Peyer's patch (tissue), 4 donors: ENCODE measurements around the gene OR6B2.

ENCODE experiments used
- POLR2A ChIP-seq, 2 donors: fragments of 450-650 bp; IDR thresholded peaks; one replicate each; pipeline ENCODE4 v1.5.1; 2017; ENCODE audit warnings: antibody characterized with exemption in 2 of 2, mild to moderate bottlenecking in 2 of 2, moderate library complexity in 2 of 2
- TF ChIP-seq, protein P1 (sequence below), 6 experiments: fragments of 450-650 bp in 4 of 6; fragments of 200-600 bp in 2 of 6; sonication (generic) in 1 of 6; IDR thresholded peaks; one replicate each; pipeline ENCODE4 v1.5.1; 2017 to 2019; ENCODE audit warnings: antibody characterized with exemption in 6 of 6, mild to moderate bottlenecking in 3 of 6, moderate library complexity in 1 of 6

DNA sequence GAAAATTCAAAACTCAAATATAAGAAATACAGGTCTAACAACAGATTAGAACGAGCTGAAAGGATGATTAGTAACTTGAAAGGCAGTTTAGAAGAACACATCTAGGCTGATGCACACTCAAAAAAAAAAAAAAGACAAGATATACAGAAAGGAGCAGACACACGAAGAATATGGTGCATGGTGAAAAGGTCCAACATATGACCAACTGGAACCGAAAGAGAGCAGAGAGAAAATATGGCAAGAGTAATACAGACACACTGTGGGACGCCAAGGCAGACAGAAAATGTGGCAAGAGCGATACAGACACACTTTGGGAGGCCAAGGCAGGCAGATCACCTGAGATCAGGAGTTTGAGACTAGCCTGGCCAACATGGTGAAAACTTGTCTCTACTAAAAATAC, 44.9 kb downstream of the OR6B2 start:
- TF ChIP-seq POLR2A (IDR thresholded peaks at IDR 0.05): no peak
- TF ChIP-seq, protein P1, sequence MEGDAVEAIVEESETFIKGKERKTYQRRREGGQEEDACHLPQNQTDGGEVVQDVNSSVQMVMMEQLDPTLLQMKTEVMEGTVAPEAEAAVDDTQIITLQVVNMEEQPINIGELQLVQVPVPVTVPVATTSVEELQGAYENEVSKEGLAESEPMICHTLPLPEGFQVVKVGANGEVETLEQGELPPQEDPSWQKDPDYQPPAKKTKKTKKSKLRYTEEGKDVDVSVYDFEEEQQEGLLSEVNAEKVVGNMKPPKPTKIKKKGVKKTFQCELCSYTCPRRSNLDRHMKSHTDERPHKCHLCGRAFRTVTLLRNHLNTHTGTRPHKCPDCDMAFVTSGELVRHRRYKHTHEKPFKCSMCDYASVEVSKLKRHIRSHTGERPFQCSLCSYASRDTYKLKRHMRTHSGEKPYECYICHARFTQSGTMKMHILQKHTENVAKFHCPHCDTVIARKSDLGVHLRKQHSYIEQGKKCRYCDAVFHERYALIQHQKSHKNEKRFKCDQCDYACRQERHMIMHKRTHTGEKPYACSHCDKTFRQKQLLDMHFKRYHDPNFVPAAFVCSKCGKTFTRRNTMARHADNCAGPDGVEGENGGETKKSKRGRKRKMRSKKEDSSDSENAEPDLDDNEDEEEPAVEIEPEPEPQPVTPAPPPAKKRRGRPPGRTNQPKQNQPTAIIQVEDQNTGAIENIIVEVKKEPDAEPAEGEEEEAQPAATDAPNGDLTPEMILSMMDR (IDR thresholded peaks at IDR 0.05): no peak
